ENCODE measurements around the gene SMARCE1. TPM values are rescaled to one million over a fixed set of nuclear protein-coding genes. Genes with fewer than 3 reads are reported as not detected.
"Not testable (repeated sequence)": the region's sequence is repeated elsewhere in the genome, so short reads cannot be mapped to it uniquely, and the experiment has no call there.

Gene SMARCE1
- total RNA-seq, 1 donor from 2014 or later: 126 TPM

GRCh38 chr17:40602445-40603443 lies 44.9 kb downstream of the SMARCE1 start:
- Mint-ChIP-seq H3K36me3 (ENCODE audit: low read depth) (peaks cover 12% of the 10 kb centered on the region), H3K9me3 (no peaks in the 10 kb centered on the region), H3K4me1 (ENCODE audit: low read depth) (peaks cover 91% of the 10 kb centered on the region), H3K27ac (peak overlapping the region; percentile 95), H3K4me3 (ENCODE audit: low read depth) (peak overlapping the region; percentile 49), H3K27me3 (ENCODE audit: low read depth) (no peaks in the 10 kb centered on the region)
- DNase-seq (ENCODE audit: low spot score): peak; percentile 51
- intact Hi-C loops (cut with micrococcal nuclease): no loop called here

GRCh38 chr17:40600486-40601046 lies 47.1 kb downstream of the SMARCE1 start:
- Mint-ChIP-seq H3K27me3 (ENCODE audit: low read depth) (no peaks in the 10 kb centered on the region), H3K4me3 (ENCODE audit: low read depth) (no peak overlapping the region), H3K4me1 (ENCODE audit: low read depth) (peaks cover 91% of the 10 kb centered on the region), H3K36me3 (ENCODE audit: low read depth) (peaks cover 24% of the 10 kb centered on the region), H3K27ac (peak overlapping the region; percentile 54), H3K9me3 (peaks cover 7% of the 10 kb centered on the region)
- intact Hi-C loops (cut with micrococcal nuclease): no loop called here
- DNase-seq (ENCODE audit: low spot score): no peak

- intact Hi-C loops (cut with micrococcal nuclease): loop anchor here (1.0 to 2.0 kb wide), 3 partner anchors 38 to 67 kb away; no protein-coding TSS in a partner anchor
- Mint-ChIP-seq H3K36me3 (ENCODE audit: low read depth) (peaks cover 23% of the 10 kb centered on the region), H3K9me3 (peaks cover 7% of the 10 kb centered on the region), H3K4me3 (ENCODE audit: low read depth) (peak overlapping the region; percentile 54), H3K27ac (peak overlapping the region; percentile 89), H3K27me3 (ENCODE audit: low read depth) (no peaks in the 10 kb centered on the region), H3K4me1 (ENCODE audit: low read depth) (peaks cover 87% of the 10 kb centered on the region)
- no peak for DNase-seq (ENCODE audit: low spot score)
Measured at GRCh38 chr17:40599468-40599763, 48.2 kb downstream of the SMARCE1 start.

GRCh38 chr17:40598619-40599467 lies 48.8 kb downstream of the SMARCE1 start:
- H3K4me3 Mint-ChIP-seq (ENCODE audit: low read depth): peak overlapping the region; percentile 54
- H3K9me3 Mint-ChIP-seq: peaks cover 7% of the 10 kb centered on the region
- peak overlapping the region; percentile 89 for H3K27ac Mint-ChIP-seq
- H3K4me1 Mint-ChIP-seq (ENCODE audit: low read depth): peaks cover 83% of the 10 kb centered on the region
- intact Hi-C loops (cut with micrococcal nuclease): loop anchor here (1.0 to 2.0 kb wide), 7 partner anchors 9 to 66 kb away; no protein-coding TSS in a partner anchor
- DNase-seq (ENCODE audit: low spot score): no peak
- H3K36me3 Mint-ChIP-seq (ENCODE audit: low read depth): peaks cover 19% of the 10 kb centered on the region
- no peaks in the 10 kb centered on the region for H3K27me3 Mint-ChIP-seq (ENCODE audit: low read depth)

GRCh38 chr17:40598301-40598618 lies 49.4 kb downstream of the SMARCE1 start:
- Mint-ChIP-seq H3K4me1 (ENCODE audit: low read depth) (peaks cover 79% of the 10 kb centered on the region), H3K27me3 (ENCODE audit: low read depth) (no peaks in the 10 kb centered on the region), H3K9me3 (peaks cover 7% of the 10 kb centered on the region), H3K36me3 (ENCODE audit: low read depth) (peaks cover 19% of the 10 kb centered on the region), H3K4me3 (ENCODE audit: low read depth) (peak overlapping the region; percentile 54), H3K27ac (peak overlapping the region; percentile 89)
- intact Hi-C loops (cut with micrococcal nuclease): loop anchor here (1.0 to 2.0 kb wide), 6 partner anchors 10 to 65 kb away; no protein-coding TSS in a partner anchor
- no peak for DNase-seq (ENCODE audit: low spot score)

- H3K36me3 Mint-ChIP-seq (ENCODE audit: low read depth): peaks cover 14% of the 10 kb centered on the region
- peak overlapping the region; percentile 89 for H3K27ac Mint-ChIP-seq
- no peaks in the 10 kb centered on the region for H3K27me3 Mint-ChIP-seq (ENCODE audit: low read depth)
- intact Hi-C loops (cut with micrococcal nuclease): loop anchor here (1.0 to 2.0 kb wide), 6 partner anchors 11 to 65 kb away; no protein-coding TSS in a partner anchor
- H3K4me1 Mint-ChIP-seq (ENCODE audit: low read depth): peaks cover 73% of the 10 kb centered on the region
- DNase-seq (ENCODE audit: low spot score): no peak
- H3K9me3 Mint-ChIP-seq: peaks cover 7% of the 10 kb centered on the region
- H3K4me3 Mint-ChIP-seq (ENCODE audit: low read depth): no peak overlapping the region
Measured at GRCh38 chr17:40597556-40598300, 49.9 kb downstream of the SMARCE1 start.

- DNase-seq (ENCODE audit: low spot score): no peak
- intact Hi-C loops (cut with micrococcal nuclease): no loop called here
- Mint-ChIP-seq H3K4me1 (ENCODE audit: low read depth) (peaks cover 68% of the 10 kb centered on the region), H3K27ac (no peak overlapping the region), H3K4me3 (ENCODE audit: low read depth) (no peak overlapping the region), H3K27me3 (ENCODE audit: low read depth) (no peaks in the 10 kb centered on the region), H3K36me3 (ENCODE audit: low read depth) (peaks cover 11% of the 10 kb centered on the region), H3K9me3 (peaks cover 7% of the 10 kb centered on the region)
Measured at GRCh38 chr17:40597156-40597555, 50.5 kb downstream of the SMARCE1 start.

- no peak for DNase-seq (ENCODE audit: low spot score)
- Mint-ChIP-seq H3K4me3 (ENCODE audit: low read depth) (no peak overlapping the region), H3K36me3 (ENCODE audit: low read depth) (peaks cover 11% of the 10 kb centered on the region), H3K4me1 (ENCODE audit: low read depth) (peaks cover 60% of the 10 kb centered on the region), H3K9me3 (peaks cover 7% of the 10 kb centered on the region), H3K27ac (peak overlapping the region; percentile 74), H3K27me3 (ENCODE audit: low read depth) (no peaks in the 10 kb centered on the region)
- intact Hi-C loops (cut with micrococcal nuclease): no loop called here
Measured at GRCh38 chr17:40596261-40596919, 51.2 kb downstream of the SMARCE1 start.

GRCh38 chr17:40590742-40591141 lies 56.9 kb downstream of the SMARCE1 start:
- H3K9me3 Mint-ChIP-seq: peaks cover 31% of the 10 kb centered on the region
- no peak overlapping the region for H3K4me3 Mint-ChIP-seq (ENCODE audit: low read depth)
- no peaks in the 10 kb centered on the region for H3K27me3 Mint-ChIP-seq (ENCODE audit: low read depth)
- peaks cover 52% of the 10 kb centered on the region for H3K4me1 Mint-ChIP-seq (ENCODE audit: low read depth)
- no peak overlapping the region for H3K27ac Mint-ChIP-seq
- intact Hi-C loops (cut with micrococcal nuclease): no loop called here
- peaks cover 32% of the 10 kb centered on the region for H3K36me3 Mint-ChIP-seq (ENCODE audit: low read depth)
- no peak for DNase-seq (ENCODE audit: low spot score)

GRCh38 chr17:40588552-40588951 lies 59.1 kb downstream of the SMARCE1 start:
- intact Hi-C loops (cut with micrococcal nuclease): no loop called here
- H3K27me3 Mint-ChIP-seq (ENCODE audit: low read depth): no peaks in the 10 kb centered on the region
- no peak for DNase-seq (ENCODE audit: low spot score)
- peaks cover 50% of the 10 kb centered on the region for H3K9me3 Mint-ChIP-seq
- H3K27ac Mint-ChIP-seq: no peak overlapping the region
- peaks cover 49% of the 10 kb centered on the region for H3K36me3 Mint-ChIP-seq (ENCODE audit: low read depth)
- H3K4me3 Mint-ChIP-seq (ENCODE audit: low read depth): no peak overlapping the region
- H3K4me1 Mint-ChIP-seq (ENCODE audit: low read depth): peaks cover 58% of the 10 kb centered on the region

- H3K9me3 Mint-ChIP-seq: peaks cover 56% of the 10 kb centered on the region
- H3K4me1 Mint-ChIP-seq (ENCODE audit: low read depth): peaks cover 78% of the 10 kb centered on the region
- DNase-seq (ENCODE audit: low spot score); H3K27me3 Mint-ChIP-seq (ENCODE audit: low read depth): not testable (repeated sequence)
- intact Hi-C loops (cut with micrococcal nuclease): loop anchor here (1.0 kb wide), 2 partner anchors 12 to 25 kb away; no protein-coding TSS in a partner anchor
- H3K27ac Mint-ChIP-seq: peak overlapping the region; percentile 86
- H3K4me3 Mint-ChIP-seq (ENCODE audit: low read depth): peak overlapping the region; percentile 3
- H3K36me3 Mint-ChIP-seq (ENCODE audit: low read depth): peaks cover 55% of the 10 kb centered on the region
Measured at GRCh38 chr17:40586264-40586663, 61.4 kb downstream of the SMARCE1 start.
